Measurements from ENCODE around the gene CCZ1. TPM values are rescaled to one million over a fixed set of nuclear protein-coding genes. Genes with fewer than 3 reads are reported as not detected.
"Not testable (repeated sequence)": the region's sequence is repeated elsewhere in the genome, so short reads cannot be mapped to it uniquely, and the experiment has no call there.

The CCZ1 gene
- total RNA-seq, 2 donors from 2014 or later = 33.6 to 38.3 TPM

DNA sequence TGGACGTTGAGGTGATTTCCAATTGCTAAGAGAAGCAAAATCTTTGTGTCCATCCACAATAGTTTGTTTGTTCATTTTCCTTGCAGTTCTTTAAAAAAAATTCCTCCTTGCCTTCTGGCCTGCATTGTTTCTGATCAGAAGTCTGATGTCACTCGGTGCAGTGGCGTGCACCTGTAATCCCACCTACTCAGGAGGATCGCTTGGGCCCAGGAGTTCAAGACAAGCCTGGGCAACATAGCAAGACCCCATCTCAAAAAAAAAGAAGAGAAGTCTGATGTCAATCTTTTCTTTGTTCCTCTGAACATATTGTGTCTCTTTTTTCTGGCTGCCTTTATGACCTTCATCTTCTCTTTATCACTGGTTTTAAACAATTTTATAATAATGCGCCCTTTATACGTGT lies 31.5 kb upstream of the CCZ1 start:
- no peak overlapping the region for H3K4me3 ChIP-seq
- TF ChIP-seq, protein P1, sequence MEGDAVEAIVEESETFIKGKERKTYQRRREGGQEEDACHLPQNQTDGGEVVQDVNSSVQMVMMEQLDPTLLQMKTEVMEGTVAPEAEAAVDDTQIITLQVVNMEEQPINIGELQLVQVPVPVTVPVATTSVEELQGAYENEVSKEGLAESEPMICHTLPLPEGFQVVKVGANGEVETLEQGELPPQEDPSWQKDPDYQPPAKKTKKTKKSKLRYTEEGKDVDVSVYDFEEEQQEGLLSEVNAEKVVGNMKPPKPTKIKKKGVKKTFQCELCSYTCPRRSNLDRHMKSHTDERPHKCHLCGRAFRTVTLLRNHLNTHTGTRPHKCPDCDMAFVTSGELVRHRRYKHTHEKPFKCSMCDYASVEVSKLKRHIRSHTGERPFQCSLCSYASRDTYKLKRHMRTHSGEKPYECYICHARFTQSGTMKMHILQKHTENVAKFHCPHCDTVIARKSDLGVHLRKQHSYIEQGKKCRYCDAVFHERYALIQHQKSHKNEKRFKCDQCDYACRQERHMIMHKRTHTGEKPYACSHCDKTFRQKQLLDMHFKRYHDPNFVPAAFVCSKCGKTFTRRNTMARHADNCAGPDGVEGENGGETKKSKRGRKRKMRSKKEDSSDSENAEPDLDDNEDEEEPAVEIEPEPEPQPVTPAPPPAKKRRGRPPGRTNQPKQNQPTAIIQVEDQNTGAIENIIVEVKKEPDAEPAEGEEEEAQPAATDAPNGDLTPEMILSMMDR (IDR thresholded peaks at IDR 0.05) = no peak
- no peak overlapping the region for H3K27ac ChIP-seq
- H3K4me1 ChIP-seq = no peaks in the 10 kb centered on the region
- DNase-seq (ENCODE audit: low spot score) = no peak
- no peaks in the 10 kb centered on the region for H3K9me3 ChIP-seq
- no peaks in the 10 kb centered on the region for H3K27me3 ChIP-seq
- no peaks in the 10 kb centered on the region for H3K36me3 ChIP-seq

DNA sequence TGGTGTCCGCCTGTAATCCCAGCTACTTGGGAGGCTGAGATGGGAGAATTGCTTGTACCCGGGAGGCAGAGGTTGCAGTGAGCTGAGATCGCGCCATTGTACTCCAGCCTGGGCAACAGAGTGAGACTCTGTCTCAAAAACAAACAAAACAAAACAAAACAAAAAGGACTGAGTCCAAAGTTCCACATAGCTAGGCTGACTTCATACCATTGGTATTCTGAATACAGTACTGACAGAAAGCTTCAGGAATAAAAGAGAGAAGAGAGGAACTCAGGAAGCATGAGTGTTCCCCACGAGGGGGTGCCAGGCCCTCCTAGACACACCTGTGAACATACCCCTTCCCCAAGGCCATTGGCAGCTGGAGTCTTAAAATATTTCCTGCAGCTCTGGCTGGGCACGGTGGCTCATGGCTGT lies 29.6 kb upstream of the CCZ1 start:
- not testable (repeated sequence) for H3K4me1 ChIP-seq; H3K9me3 ChIP-seq; H3K27ac ChIP-seq; DNase-seq (ENCODE audit: low spot score); H3K36me3 ChIP-seq; H3K27me3 ChIP-seq; H3K4me3 ChIP-seq

DNA sequence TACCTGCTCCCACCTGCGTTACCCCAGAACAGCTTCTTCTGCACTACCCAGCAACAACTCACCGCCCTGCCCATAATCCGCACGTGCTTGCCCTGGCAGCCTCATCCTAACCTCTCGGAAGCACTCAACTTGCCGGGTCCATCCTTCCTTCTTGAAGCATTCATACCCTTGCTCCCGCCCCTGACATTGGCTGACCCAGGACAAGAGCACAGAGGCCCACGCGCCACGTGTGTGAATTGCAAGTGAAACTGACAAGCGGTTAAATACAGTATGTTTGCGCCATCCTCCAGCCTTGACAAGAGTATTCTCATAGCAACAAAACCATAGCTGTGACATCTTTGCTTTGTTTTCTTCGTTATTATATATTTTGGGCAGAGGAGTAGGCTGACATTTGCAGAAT lies 28.8 kb upstream of the CCZ1 start:
- no peaks in the 10 kb centered on the region for H3K9me3 ChIP-seq
- no peaks in the 10 kb centered on the region for H3K4me1 ChIP-seq
- H3K27me3 ChIP-seq = no peaks in the 10 kb centered on the region
- no peaks in the 10 kb centered on the region for H3K36me3 ChIP-seq
- DNase-seq (ENCODE audit: low spot score) = no peak
- no peak overlapping the region for H3K27ac ChIP-seq
- H3K4me3 ChIP-seq = no peak overlapping the region
- TF ChIP-seq, protein P1 (IDR thresholded peaks at IDR 0.05) = no peak

DNA sequence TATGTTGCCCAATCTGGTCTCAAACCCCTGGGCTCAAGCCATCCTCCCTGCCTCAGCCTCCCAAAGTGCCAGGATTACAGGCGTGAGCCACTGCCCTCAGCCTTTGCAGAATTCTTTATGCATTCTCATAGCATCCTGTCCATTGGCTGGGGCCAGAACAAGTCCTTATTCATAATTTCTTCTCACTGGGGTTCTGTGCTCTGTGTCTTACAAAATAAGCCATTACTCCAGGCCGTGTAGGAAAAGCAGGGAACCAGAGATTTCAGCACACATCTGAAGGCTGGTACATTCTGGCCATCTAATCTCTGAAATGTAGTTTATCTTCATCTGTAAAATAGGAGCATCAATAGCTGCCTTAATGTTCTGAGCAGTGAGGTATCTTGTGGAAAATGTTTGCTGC lies 28.2 kb upstream of the CCZ1 start:
- Histone ChIP-seq H3K36me3 (no peaks in the 10 kb centered on the region), H3K9me3 (no peaks in the 10 kb centered on the region), H3K27ac (no peak overlapping the region), H3K27me3 (no peaks in the 10 kb centered on the region), H3K4me1 (no peaks in the 10 kb centered on the region), H3K4me3 (no peak overlapping the region)
- TF ChIP-seq, protein P1 (IDR thresholded peaks at IDR 0.05) = no peak
- DNase-seq (ENCODE audit: low spot score) = no peak

DNA sequence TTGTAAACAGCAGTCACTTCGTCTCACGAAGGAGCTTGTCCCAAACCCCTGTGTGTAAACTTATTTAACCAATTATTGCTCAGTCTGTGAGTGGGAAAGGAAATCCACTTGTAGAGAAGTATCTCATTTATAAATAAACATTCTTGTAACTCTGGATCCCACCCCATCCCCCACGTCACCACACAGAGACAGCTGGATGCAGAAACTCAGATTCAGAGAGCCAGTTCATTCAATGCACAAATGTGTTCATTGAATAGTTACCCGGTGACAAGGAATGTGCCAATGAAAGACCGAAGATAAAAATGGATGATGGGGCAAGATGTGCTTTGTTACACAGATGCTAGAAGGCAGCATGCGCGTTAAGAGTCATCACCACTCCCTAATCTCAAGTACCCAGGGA lies 26.2 kb upstream of the CCZ1 start:
- H3K9me3 ChIP-seq = no peaks in the 10 kb centered on the region
- H3K4me1 ChIP-seq = no peaks in the 10 kb centered on the region
- no peak for DNase-seq (ENCODE audit: low spot score)
- no peak overlapping the region for H3K4me3 ChIP-seq
- no peak overlapping the region for H3K27ac ChIP-seq
- H3K36me3 ChIP-seq = no peaks in the 10 kb centered on the region
- TF ChIP-seq, protein P1 (IDR thresholded peaks at IDR 0.05) = no peak
- H3K27me3 ChIP-seq = no peaks in the 10 kb centered on the region

DNA sequence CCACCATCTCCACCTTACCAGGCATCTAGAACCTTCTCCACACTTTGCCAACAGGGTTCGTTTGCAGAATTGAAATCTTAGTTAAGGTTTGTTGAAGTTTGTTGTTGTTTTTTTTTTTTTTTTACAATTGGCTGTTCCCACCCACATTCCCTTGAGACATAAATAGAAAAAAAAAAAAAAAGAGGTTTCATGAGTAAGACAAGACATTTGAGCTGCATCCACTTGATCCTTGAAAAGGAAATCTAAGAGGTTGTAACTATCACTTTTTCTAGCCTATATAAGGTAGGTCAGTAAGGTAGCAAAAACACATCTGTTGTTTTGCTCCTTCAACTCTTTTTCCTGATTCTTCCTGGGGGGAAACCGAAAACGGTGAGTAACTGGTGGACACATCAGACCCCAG lies 18.9 kb upstream of the CCZ1 start:
- H3K9me3 ChIP-seq; H3K36me3 ChIP-seq; H3K4me1 ChIP-seq; H3K27me3 ChIP-seq; H3K27ac ChIP-seq; H3K4me3 ChIP-seq; DNase-seq (ENCODE audit: low spot score): not testable (repeated sequence)

DNA sequence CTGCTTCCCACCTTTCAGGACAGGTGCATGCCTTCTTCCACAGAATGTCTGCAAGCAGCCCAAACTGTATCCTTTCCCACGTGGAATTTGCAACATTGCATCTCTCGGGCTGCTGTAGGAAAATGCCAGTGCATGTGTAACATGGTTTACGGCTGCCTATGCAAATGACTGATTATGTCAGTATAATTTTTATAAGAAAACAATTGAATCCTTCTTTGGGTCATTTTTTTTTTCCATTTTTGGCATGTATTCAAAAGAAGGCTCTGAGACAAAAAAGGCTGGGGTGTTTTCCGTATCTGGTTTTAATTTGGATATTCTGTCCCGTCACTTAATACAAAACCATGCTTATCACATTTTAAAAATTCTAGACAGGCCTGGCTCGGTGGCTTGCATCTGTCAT lies 18.4 kb upstream of the CCZ1 start:
- H3K27me3 ChIP-seq; H3K4me1 ChIP-seq; H3K9me3 ChIP-seq; DNase-seq (ENCODE audit: low spot score); H3K36me3 ChIP-seq; H3K27ac ChIP-seq; H3K4me3 ChIP-seq: not testable (repeated sequence)

DNA sequence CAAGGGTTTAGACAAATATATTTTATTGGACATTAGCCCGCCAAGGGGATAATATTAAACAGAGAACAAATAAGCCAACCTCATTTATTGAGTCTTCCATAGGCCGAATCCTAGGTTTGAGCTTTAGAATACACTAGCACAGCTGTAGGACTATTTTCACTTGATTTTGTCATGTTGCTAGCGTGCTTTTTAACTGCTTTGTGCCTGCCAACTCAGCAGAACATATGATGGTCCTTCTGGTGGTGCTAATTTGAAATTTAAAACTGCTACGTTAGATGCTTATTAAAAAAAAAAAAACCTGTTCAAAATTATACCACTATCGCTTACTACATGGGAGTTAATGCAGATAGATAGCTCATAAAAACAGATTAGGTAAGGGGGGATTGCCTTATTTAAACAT lies 14.1 kb upstream of the CCZ1 start:
- not testable (repeated sequence) for H3K9me3 ChIP-seq; H3K4me1 ChIP-seq; H3K27me3 ChIP-seq; H3K36me3 ChIP-seq; H3K27ac ChIP-seq; DNase-seq (ENCODE audit: low spot score); H3K4me3 ChIP-seq

DNA sequence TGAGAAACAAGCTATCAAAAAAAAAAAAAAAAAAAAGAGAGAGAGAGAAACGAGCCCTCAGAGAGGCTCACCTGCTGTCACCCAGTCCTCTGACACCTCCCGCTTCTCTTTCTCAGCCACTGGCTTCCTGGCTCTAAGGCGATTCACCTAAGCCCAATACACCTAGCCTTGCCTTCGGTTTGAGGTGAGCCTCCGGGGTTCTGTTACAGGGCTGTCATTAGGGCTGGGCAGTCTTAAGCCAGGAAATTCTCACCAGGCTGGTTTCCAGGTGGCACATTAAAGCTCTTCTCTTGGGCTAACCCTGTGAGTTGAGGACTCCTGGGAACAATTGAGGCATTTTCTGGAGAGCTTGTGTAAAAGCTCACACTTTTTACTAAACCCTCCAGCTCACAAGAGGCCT lies 10.5 kb upstream of the CCZ1 start:
- H3K4me3 ChIP-seq; H3K36me3 ChIP-seq; H3K4me1 ChIP-seq; H3K27ac ChIP-seq; DNase-seq (ENCODE audit: low spot score); H3K27me3 ChIP-seq; H3K9me3 ChIP-seq: not testable (repeated sequence)

DNA sequence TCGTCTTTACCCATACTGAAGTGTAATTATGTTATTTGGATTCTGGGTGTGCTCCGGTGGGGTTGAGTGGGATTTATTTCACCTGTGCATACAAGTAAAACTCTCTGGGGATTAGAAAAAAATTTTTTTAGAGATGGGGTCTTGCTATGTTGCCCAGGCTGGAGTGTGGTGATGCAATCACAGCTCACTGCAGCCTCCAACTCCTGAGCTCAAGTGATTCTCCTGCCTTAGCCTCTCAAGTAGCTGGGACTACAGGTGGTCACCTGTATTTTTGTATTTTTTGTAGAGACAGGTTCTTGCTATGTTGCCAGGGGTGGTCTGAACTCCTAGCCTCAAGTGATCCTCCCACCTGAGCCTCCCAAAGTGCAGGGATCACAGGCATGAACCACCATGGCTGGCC lies 8.3 kb upstream of the CCZ1 start:
- H3K9me3 ChIP-seq; H3K27me3 ChIP-seq; H3K27ac ChIP-seq; H3K36me3 ChIP-seq; DNase-seq (ENCODE audit: low spot score); H3K4me3 ChIP-seq; H3K4me1 ChIP-seq: not testable (repeated sequence)

Measured in right atrium auricular region (tissue), 2 donors.